Mesenchymal stem cell (in vitro differentiated cells and primary cell): ENCODE data around the gene EFCAB6.

Source experiments
- DNase-seq: peaks from one replicate; pipeline ENCODE4 v3.0.0-alpha.2; 2013
- H2AFZ ChIP-seq: one replicate; pipeline ENCODE4 v1.6.1; 2013; ENCODE audit warnings: low read depth, mild to moderate bottlenecking, control low read depth, inconsistent platforms, low read length, moderate library complexity
- H2AK5ac ChIP-seq: 2 replicates; pipeline ENCODE4 v1.6.1; 2013; ENCODE audit warnings: low read length, moderate library complexity, mild to moderate bottlenecking, inconsistent platforms; ENCODE audit not compliant: severe bottlenecking
- H2BK120ac ChIP-seq: one replicate; pipeline ENCODE4 v1.6.1; 2013; ENCODE audit warnings: low read depth, mild to moderate bottlenecking, inconsistent platforms, low read length, moderate library complexity
- H2BK12ac ChIP-seq, 2 experiments: one replicate each; pipeline ENCODE4 v1.6.1; 2013; ENCODE audit warnings: inconsistent platforms in 2 of 2, low read length in 2 of 2, mild to moderate bottlenecking in 2 of 2, moderate library complexity in 2 of 2, control low read depth in 1 of 2
- H2BK15ac ChIP-seq: one replicate; pipeline ENCODE4 v1.6.1; 2013; ENCODE audit warnings: mild to moderate bottlenecking, low read depth, inconsistent platforms; ENCODE audit not compliant: poor library complexity, severe bottlenecking
- H2BK5ac ChIP-seq: 2 replicates; pipeline ENCODE4 v1.6.1; 2013; ENCODE audit warnings: low read depth, mild to moderate bottlenecking, low read length, control low read depth, inconsistent platforms; ENCODE audit not compliant: poor library complexity, severe bottlenecking
- H3K14ac ChIP-seq, 2 experiments: one replicate each; pipeline ENCODE4 v1.6.1; 2013; ENCODE audit warnings: inconsistent platforms in 2 of 2, low read length in 2 of 2, control low read depth in 1 of 2, mild to moderate bottlenecking in 1 of 2, moderate library complexity in 1 of 2
- H3K18ac ChIP-seq, 2 experiments: one replicate each; pipeline ENCODE4 v1.6.1; 2013; ENCODE audit warnings: inconsistent platforms in 2 of 2, low read length in 2 of 2, control low read depth in 1 of 2, low read depth in 1 of 2, mild to moderate bottlenecking in 1 of 2
- H3K23ac ChIP-seq, 2 experiments: one replicate each; pipeline ENCODE4 v1.6.1; 2013; ENCODE audit warnings: inconsistent platforms in 2 of 2, low read length in 2 of 2, mild to moderate bottlenecking in 2 of 2, moderate library complexity in 2 of 2, control low read depth in 1 of 2
- H3K27ac ChIP-seq: 2 replicates; pipeline ENCODE4 v1.5.1; 2013; ENCODE audit warnings: mild to moderate bottlenecking, moderate library complexity, low read length, control low read depth, inconsistent platforms; ENCODE audit not compliant: poor library complexity, severe bottlenecking
- H3K27me3 ChIP-seq, 2 experiments: 2 replicates each; pipeline versions ENCODE4 v1.6.1 to v1.7.0; 2013; ENCODE audit warnings: low read length in 2 of 2, mild to moderate bottlenecking in 2 of 2, moderate library complexity in 2 of 2, control low read depth in 1 of 2, inconsistent platforms in 1 of 2; ENCODE audit not compliant: control insufficient read depth in 1 of 2, insufficient read depth in 1 of 2
- H3K36me3 ChIP-seq, 2 experiments: 2 replicates each; pipeline versions ENCODE4 v1.6.1 to v1.7.0; 2013; ENCODE audit warnings: low read length in 2 of 2, control low read depth in 1 of 2, inconsistent platforms in 1 of 2, low read depth in 1 of 2, mild to moderate bottlenecking in 1 of 2; ENCODE audit not compliant: insufficient read depth in 2 of 2, control insufficient read depth in 1 of 2
- H3K4ac ChIP-seq, 2 experiments: one replicate each; pipeline ENCODE4 v1.6.1; 2013; ENCODE audit warnings: inconsistent platforms in 2 of 2, low read length in 2 of 2, mild to moderate bottlenecking in 2 of 2, moderate library complexity in 2 of 2, control low read depth in 1 of 2, low read depth in 1 of 2
- H3K4me1 ChIP-seq: 2 replicates; pipeline ENCODE4 v1.6.1; 2013; ENCODE audit warnings: low read depth, low read length, control low read depth; ENCODE audit not compliant: control insufficient read depth, insufficient read depth
- H3K4me2 ChIP-seq: 2 replicates; pipeline ENCODE4 v1.6.1; 2013; ENCODE audit warnings: low read length, mild to moderate bottlenecking, inconsistent platforms; ENCODE audit not compliant: poor library complexity, severe bottlenecking
- H3K4me3 ChIP-seq, 2 experiments: 2 replicates each; pipeline versions ENCODE4 v1.5.1 to v1.7.0; 2013; ENCODE audit warnings: low read length in 2 of 2, mild to moderate bottlenecking in 2 of 2, control low read depth in 1 of 2, low read depth in 1 of 2; ENCODE audit not compliant: insufficient read depth in 1 of 2
- H3K79me1 ChIP-seq: replicated peaks from 2 replicates; pipeline ENCODE4 v1.6.1; 2013; ENCODE audit warnings: mild to moderate bottlenecking, control low read depth, low read length, inconsistent platforms; ENCODE audit not compliant: poor library complexity, severe bottlenecking
- H3K9ac ChIP-seq: 2 replicates; pipeline ENCODE4 v1.7.0; 2013; ENCODE audit warnings: mild to moderate bottlenecking, low read length, moderate library complexity
- H3K9me3 ChIP-seq: 2 replicates; pipeline ENCODE4 v1.7.0; 2013; ENCODE audit warnings: mild to moderate bottlenecking, low read length; ENCODE audit not compliant: control insufficient read depth
- H4K8ac ChIP-seq: one replicate; pipeline ENCODE4 v1.6.1; 2013; ENCODE audit warnings: inconsistent platforms, mild to moderate bottlenecking, low read length, moderate library complexity
- H4K91ac ChIP-seq: one replicate; pipeline ENCODE4 v1.6.1; 2013; ENCODE audit warnings: mild to moderate bottlenecking, low read length, inconsistent platforms
- WGBS: methylation state at CpG from one replicate; pipeline ENCODE4 v1.1.7; 2013; ENCODE audit warnings: mixed read lengths; 5-methylcytosine and 5-hydroxymethylcytosine counted together

The EFCAB6 gene

DNA sequence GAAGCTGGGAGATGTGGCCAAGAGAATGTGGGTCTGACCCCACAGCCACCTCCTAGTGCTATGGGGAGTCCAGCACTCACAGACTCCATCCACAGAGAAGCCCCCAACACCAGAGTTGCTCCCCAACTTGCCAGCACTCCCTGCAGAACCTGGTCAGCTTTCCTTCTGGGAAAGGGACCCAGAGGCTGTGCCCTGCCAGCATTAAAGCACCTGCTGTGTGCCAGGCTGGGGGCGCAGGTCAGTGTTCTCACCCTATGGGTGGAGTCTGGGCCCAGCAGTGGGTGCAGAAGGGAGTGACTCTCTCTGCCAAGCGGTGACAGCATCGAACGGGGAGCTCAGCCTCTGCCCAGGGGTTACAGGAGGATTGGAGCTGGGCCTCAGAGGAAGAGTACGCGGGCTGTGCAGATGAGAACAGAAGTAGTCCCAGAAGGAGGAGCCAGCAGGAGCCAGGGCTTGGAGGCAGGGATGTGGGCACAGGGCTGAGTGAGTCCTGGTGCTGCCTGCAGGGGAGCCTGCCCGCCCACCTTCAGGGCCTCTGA, 285.9 kb downstream of the EFCAB6 start:
- Histone ChIP-seq H3K9ac (no peak overlapping the region), H3K4me2 (no peak overlapping the region)
- WGBS = 79% methylated on average over 7 of the region's 7 CpGs

DNA sequence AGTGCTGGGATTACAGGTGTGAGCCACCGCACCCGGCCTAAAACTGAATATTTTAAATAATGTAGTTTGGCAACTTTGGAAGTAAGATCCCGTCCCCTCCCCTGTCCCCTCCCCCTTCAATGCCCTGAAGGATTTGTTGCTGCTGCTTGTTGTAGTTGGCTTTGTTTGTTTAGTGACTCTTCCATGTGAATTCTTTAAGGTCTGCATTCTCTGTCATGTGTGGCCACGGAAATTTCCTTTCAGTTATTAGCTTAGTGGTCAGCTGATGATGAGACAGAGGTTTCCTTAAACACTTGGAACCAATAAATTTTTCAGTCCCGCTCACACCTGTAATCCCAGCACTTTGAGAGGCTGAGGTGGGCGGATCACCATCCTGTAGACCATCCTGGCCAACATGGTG, 290.4 kb downstream of the EFCAB6 start:
- Histone ChIP-seq H3K9ac (no peak overlapping the region), H3K23ac (no peak overlapping the region), H4K8ac (no peak overlapping the region), H4K91ac (no peak overlapping the region), H2BK12ac (no peak overlapping the region), H3K36me3 (peaks cover 0 to 3% of the 10 kb centered on the region in 2 experiments), H3K4me3 (no peak overlapping the region), H3K4me2 (no peak overlapping the region), H3K4me1 (no peaks in the 10 kb centered on the region), H3K14ac (no peak overlapping the region), H3K9me3 (no peaks in the 10 kb centered on the region), H2AK5ac (no peak overlapping the region), H2BK5ac (no peak overlapping the region), H3K27ac (no peak overlapping the region), H2BK120ac (no peak overlapping the region), H3K27me3 (peaks cover 0 to 20% of the 10 kb centered on the region in 2 experiments), H3K79me1 (no peaks in the 10 kb centered on the region), H2AFZ (no peak overlapping the region), H2BK15ac (no peak overlapping the region), H3K4ac (no peak overlapping the region), H3K18ac (no peak overlapping the region)
- DNase-seq = no peak
- WGBS = 78% methylated on average over 5 of the region's 6 CpGs

More for the DNA sequence above, 285.9 kb downstream of the EFCAB6 start:
- no peak overlapping the region for H3K14ac ChIP-seq
- H2AFZ ChIP-seq = no peak overlapping the region
- H2AK5ac ChIP-seq = no peak overlapping the region
- H3K4ac ChIP-seq = no peak overlapping the region
- no peak overlapping the region for H2BK120ac ChIP-seq
- H4K8ac ChIP-seq = no peak overlapping the region
- H3K79me1 ChIP-seq = no peaks in the 10 kb centered on the region
- no peak overlapping the region for H2BK5ac ChIP-seq
- peaks cover 0 to 3% of the 10 kb centered on the region in 2 experiments for H3K36me3 ChIP-seq
- no peak overlapping the region for H4K91ac ChIP-seq
- no peak overlapping the region for H3K18ac ChIP-seq
- H3K9me3 ChIP-seq = peaks cover 6% of the 10 kb centered on the region
- H3K27ac ChIP-seq = no peak overlapping the region
- no peak overlapping the region for H3K23ac ChIP-seq
- no peak overlapping the region for H3K4me3 ChIP-seq
- no peaks in the 10 kb centered on the region for H3K4me1 ChIP-seq
- no peak overlapping the region for H2BK12ac ChIP-seq
- DNase-seq = no peak
- peaks cover 0 to 20% of the 10 kb centered on the region in 2 experiments for H3K27me3 ChIP-seq
- H2BK15ac ChIP-seq = no peak overlapping the region

DNA sequence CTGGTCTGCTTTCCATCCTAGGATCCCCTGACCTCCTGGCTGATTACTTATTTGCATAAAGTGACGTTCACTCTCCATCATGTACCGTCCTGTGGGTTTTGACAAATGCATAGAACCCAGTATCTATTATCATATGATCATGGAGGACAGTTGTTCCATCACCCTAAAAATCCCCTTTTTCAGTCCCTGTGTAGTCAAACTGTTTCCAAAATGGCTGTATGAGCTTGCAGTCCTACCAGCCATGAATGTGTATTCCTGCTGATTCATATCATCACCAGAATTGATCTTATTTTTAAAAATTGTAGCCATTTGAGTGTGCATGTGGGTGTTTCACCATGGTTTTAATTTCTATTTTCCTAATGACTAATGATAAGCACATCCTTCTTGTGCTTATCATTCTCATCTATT, 291.5 kb downstream of the EFCAB6 start:
- DNase-seq = no peak
- H3K23ac ChIP-seq = no peak overlapping the region

DNA sequence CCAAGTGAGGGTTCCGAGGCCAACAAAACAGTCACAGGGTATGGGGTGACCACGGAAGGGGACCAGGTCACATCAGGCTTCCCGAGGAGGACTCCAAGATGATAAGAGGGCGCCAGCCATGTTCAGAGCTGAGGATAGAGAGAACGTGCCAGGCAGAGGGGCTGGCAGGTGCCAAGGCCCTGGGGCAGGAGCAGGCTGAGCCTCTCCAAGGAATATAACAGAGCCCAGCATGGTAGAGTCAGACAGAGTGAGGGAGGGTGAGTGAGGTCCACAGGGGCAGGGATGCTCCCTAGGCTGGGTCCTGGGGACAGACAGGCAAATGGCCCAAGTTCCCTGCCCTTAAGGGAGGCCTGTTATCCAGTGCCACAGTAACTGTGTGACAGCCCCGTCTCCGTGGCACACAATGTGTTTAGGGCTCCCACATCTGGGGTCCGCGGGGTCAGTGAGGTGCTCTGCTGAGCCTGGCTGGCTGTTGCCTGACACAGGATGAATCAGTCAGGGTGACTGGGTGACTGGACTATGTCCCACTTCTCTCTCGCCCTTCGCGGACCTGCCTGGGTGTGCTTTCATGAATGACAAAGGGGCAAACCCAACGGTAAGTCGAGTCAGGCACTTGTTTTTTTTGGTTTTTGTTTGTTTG, 295.0 kb downstream of the EFCAB6 start:
- no peak overlapping the region for H3K9ac ChIP-seq
- no peak overlapping the region for H3K4me2 ChIP-seq
- H3K9me3 ChIP-seq = no peaks in the 10 kb centered on the region
- no peak overlapping the region for H3K4ac ChIP-seq
- no peak overlapping the region for H3K4me3 ChIP-seq
- H2BK5ac ChIP-seq = no peak overlapping the region
- no peak overlapping the region for H3K27ac ChIP-seq
- no peak overlapping the region for H2BK15ac ChIP-seq
- H3K27me3 ChIP-seq = peaks cover 0 to 4% of the 10 kb centered on the region in 2 experiments
- no peak overlapping the region for H3K14ac ChIP-seq
- no peaks in the 10 kb centered on the region for H3K79me1 ChIP-seq
- H3K18ac ChIP-seq = no peak overlapping the region
- H2BK120ac ChIP-seq = no peak overlapping the region
- no peak for DNase-seq
- H3K36me3 ChIP-seq = no peaks in the 10 kb centered on the region
- no peak overlapping the region for H2BK12ac ChIP-seq
- 82% methylated on average over 14 of the region's 14 CpGs for WGBS
- no peak overlapping the region for H2AK5ac ChIP-seq
- H2AFZ ChIP-seq = no peak overlapping the region
- H3K4me1 ChIP-seq = no peaks in the 10 kb centered on the region
- no peak overlapping the region for H4K8ac ChIP-seq
- H4K91ac ChIP-seq = no peak overlapping the region
- no peak overlapping the region for H3K23ac ChIP-seq

More for the DNA sequence above, 291.5 kb downstream of the EFCAB6 start:
- Histone ChIP-seq H4K91ac (no peak overlapping the region), H3K4me3 (no peak overlapping the region), H2BK5ac (no peak overlapping the region), H3K27me3 (peaks cover 0 to 13% of the 10 kb centered on the region in 2 experiments), H3K4ac (no peak overlapping the region), H3K27ac (no peak overlapping the region), H3K14ac (no peak overlapping the region), H2BK15ac (no peak overlapping the region), H3K9ac (no peak overlapping the region), H2BK120ac (no peak overlapping the region), H2AK5ac (no peak overlapping the region), H3K36me3 (no peaks in the 10 kb centered on the region), H4K8ac (no peak overlapping the region), H2AFZ (no peak overlapping the region), H3K79me1 (no peaks in the 10 kb centered on the region), H3K18ac (no peak overlapping the region), H3K4me2 (no peak overlapping the region), H2BK12ac (no peak overlapping the region), H3K4me1 (no peaks in the 10 kb centered on the region), H3K9me3 (no peaks in the 10 kb centered on the region)
- WGBS = 82% methylated on average over 2 of the region's 2 CpGs
